H4 (cell line): Measurements from ENCODE around the gene CFAP61. TPM values are rescaled to one million over a fixed set of nuclear protein-coding genes. Genes with fewer than 3 reads are reported as not detected.
"Not testable (repeated sequence)": the region's sequence is repeated elsewhere in the genome, so short reads cannot be mapped to it uniquely, and the experiment has no call there.

ENCODE experiments used
- DNase-seq: peaks from one replicate; pipeline ENCODE4 v3.0.0-alpha.2; 2015; ENCODE audit warnings: low spot score
- total RNA-seq: library from RNA; depleted of rRNA; stranded (reverse); fragments of >200 nt; shearing (Covaris generic); gene quantifications from 2 replicates; pipeline ENCODE4 v1.2.3, GENCODE V29; 2014

Gene CFAP61
- total RNA-seq, 1 experiment from 2014 or later = 0.62 TPM

DNA sequence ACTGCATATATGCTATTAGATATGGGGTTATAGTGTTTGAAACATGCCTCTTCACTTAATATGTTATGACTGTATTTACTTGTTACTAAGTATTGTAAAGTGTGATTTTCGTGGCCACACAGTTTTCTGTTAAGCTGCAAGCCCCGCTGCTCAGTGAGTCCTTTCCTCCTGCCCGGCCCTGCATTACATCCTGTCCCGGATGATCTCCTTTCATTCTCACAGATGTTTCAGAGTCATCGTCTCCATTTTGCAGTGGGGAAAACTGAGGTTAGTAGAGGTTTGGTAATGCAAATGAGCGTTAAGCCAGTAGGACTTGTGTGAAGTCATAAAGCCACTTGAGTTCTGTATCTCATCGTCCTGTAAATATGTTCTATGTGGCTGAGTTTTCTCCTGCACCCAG, 155.5 kb downstream of the CFAP61 start:
- no peak for DNase-seq

DNA sequence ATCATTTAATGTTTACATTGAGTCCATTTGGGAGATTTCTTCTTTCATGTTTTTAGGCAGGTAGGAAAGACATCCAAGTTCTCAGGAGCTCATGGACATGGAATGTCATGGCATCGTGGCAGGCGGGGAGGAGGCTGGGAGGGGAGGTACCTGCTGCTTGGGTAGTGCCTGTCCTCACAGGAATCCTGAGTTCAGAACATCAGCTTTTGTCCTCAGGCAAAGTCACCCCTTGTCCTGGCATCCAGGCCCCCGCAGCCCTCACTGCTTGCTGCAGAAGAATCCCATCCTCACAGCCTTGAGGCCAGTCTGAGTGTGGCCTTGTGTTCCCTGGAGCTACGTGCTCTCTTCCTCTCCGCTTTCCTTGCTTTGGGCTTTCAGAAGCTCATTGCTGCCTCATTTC, 157.4 kb downstream of the CFAP61 start:
- DNase-seq = no peak

- peak; percentile 27 for DNase-seq
These were observed 158.0 kb downstream of the CFAP61 start for GRCh38 chr20:20210327-20210726.

GRCh38 chr20:20210943-20211273, 158.6 kb downstream of the CFAP61 start:
- DNase-seq = no peak

- DNase-seq = peak; percentile 90
These were observed 159.1 kb downstream of the CFAP61 start for GRCh38 chr20:20211274-20211987.

DNA sequence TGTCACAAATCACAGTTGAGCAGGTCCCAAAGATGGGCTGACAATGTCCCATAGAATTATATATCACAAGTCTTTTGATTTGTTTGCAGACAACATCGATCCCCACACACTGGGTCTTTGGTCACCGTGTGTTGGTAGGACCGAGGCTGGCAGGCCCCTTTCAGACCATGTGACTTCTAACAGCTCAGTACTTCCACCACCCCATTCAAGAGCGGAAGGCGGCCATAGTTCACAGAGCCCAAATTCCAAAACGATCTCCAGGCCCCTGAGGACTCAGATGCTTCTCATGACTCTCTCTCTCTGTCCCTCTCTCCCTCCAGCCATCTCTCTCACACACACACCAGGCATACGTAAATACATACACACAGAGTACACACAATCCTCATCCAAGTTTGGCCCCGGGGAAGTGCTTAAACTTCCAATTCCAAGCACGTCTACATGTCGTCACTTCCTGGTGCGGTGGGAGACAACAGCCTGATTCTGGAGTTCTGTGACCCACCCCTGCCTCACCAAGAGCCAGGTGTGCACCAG, 159.7 kb downstream of the CFAP61 start:
- peak; percentile 23 for DNase-seq

GRCh38 chr20:20212675-20213096, 160.4 kb downstream of the CFAP61 start:
- no peak for DNase-seq

- no peak for DNase-seq
These were observed 161.3 kb downstream of the CFAP61 start for GRCh38 chr20:20213526-20214121.

- no peak for DNase-seq
These were observed 162.5 kb downstream of the CFAP61 start for GRCh38 chr20:20214757-20215275.

- no peak for DNase-seq
These were observed 163.8 kb downstream of the CFAP61 start for GRCh38 chr20:20215976-20216727.

DNA sequence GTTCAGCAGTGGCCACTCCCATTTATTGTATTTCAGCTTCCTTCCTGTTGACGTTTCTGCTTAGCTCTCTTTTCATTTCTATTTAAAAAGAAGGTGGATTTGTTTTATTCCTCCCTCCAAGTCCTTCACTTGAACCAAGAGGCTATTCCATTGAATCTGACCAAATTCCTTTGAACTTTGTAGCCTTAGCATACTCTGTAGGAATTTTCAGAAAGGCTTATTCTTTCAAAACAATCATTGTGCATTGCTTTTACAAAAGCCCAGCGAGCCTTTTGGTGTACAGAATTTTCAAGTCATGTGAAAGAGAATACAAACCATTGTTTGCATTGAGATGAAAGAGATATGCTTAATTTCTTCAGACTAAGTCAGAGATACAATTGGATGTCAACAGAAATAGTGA, 164.6 kb downstream of the CFAP61 start:
- DNase-seq = no peak

DNA sequence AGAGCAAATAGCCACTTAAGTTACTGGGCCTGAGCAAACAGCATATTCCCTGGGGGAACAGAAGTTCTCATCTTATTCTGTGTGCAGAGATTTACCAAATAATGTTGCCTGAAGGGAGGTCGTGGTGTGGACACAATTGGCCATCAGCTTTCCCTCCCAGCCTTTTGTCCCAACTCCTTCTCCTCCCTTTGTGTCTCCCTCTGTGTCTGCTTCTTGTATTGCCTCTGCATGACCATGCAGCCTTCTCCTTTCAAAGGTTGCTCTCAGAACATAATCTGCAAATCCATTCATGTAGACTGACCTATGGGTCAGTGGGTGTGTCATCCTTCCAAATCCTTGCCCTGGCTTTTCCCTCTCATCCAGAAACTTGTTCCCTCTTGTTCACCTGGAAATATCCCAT, 165.3 kb downstream of the CFAP61 start:
- no peak for DNase-seq

- DNase-seq = not testable (repeated sequence)
These were observed 165.8 kb downstream of the CFAP61 start for GRCh38 chr20:20218106-20218505.

DNA sequence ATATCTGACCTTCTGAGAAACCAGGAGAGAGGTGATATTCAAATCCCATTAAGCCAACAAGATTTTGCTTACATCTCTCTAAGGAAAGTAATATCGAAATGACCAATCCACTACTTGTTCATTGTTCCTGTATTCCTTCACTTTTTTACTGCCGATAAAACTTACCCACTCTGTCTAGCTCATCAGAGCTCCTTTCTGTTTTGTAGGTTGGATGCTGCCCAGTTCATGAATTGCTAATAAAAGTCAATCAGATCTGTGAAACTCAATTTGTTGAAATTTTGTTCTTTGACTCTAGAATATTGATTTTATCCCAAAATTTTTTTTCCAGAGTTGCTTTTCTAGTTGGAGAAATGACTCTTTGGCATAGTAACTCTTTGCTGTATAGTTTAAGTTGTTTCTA, 166.7 kb downstream of the CFAP61 start:
- DNase-seq = no peak

DNA sequence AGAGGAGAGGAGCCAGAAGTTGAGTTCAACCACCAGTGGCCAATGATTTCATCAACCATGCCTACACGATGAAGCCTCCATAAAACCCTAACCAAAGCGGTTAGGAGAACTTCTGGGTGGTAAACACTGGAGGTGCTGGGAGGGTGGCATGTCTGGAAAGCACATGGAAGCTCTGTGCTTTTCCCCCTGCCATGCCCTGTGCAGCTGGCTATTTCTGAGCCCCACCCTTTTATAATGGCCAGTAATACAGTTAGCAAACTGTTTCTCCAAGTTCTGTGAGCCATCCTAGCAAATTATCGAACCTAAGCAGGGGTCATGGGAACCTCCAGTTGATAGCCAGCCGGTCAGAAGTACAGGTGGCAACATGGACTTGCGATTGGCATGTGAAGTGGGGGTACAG, 167.8 kb downstream of the CFAP61 start:
- no peak for DNase-seq

- DNase-seq = no peak
These were observed 171.6 kb downstream of the CFAP61 start for GRCh38 chr20:20223981-20224380.

GRCh38 chr20:20224806-20225205, 172.5 kb downstream of the CFAP61 start:
- no peak for DNase-seq

- no peak for DNase-seq
These were observed 173.2 kb downstream of the CFAP61 start for GRCh38 chr20:20225325-20226043.

DNA sequence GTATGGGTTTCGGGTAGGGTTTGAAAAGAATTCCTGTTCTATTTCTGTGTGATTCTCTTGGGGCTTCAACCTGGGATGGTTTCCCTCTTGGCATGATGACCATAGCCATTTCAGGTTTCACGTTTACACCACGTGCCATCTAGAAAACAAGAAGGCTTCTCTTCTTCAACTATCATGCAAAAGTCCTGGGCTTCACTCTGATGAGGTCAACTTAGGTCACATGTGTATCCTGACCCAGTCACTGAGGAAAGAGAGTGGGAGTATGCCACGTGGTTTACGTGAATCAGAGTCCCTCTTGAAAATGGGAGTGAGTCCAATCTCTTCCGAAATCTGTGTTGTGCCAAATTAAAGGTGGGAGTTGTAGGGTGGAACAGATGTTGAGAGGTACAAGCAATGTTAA, 174.2 kb downstream of the CFAP61 start:
- DNase-seq = no peak

DNA sequence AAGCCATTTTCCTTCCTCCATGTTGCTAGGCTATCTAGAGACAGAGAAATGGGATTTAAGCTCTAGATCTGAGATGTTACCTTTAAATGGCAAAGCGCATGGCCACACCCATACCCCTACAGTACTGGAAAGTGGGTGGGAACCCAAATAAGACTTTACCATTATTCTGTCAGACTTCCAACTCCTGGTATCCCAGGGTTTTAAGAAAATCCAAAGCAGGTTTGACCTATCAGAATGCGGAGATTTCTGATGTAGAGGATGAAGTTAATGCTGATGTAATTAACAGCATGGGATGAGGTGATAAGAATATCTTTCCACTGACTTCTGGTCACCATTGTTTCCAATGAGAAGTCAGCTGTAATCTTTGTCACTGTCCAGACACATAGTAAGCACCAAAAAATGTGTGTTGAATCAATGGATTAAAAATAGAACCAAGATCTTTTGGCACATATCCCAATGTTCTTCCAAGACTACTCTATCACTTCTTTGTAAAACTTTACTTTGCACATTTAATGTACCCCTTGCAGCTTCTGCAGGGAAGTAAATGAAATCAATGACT, 174.8 kb downstream of the CFAP61 start:
- no peak for DNase-seq

DNA sequence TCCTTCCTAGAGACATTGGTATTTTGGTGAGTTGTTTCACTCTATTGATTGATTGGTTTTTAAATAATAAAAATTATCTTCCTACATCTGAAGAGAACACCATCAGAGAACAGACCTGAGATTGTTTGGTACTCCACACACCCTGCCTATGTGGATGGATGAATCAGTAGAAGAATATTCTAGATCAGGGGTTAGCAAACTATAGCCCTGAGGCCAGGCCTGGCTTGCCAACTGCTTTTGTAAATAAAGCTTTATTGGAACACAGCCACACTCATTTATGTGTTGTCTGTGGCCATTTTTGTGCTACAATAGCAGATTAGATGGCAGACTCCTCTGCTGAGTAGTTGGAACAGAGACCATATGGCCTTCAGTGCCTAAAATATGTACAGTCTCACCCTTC, 176.0 kb downstream of the CFAP61 start:
- DNase-seq = no peak

GRCh38 chr20:20229595-20229994, 177.3 kb downstream of the CFAP61 start:
- no peak for DNase-seq
